A549 (cell line): Measurements from ENCODE around the gene LBR. TPM values are rescaled to one million over a fixed set of nuclear protein-coding genes. Genes with fewer than 3 reads are reported as not detected.

Experiments used
- ATAC-seq, 2 experiments: fragments of 200-7000 bp in 1 of 2; fragments of >200 bp in 1 of 2; cut with Nextera tagmentation in 1 of 2; cut with Tn5 transposase in 1 of 2; 3 replicates each; pipeline versions ENCODE4 v1.8.0 to v1.9.1; 2018 to 2020; ENCODE audit warnings: mild to moderate bottlenecking in 1 of 2, moderate library complexity in 1 of 2
- CTCF ChIA-PET: fragments of 300-600 bp; sonication (Branson Sonifier 250); formaldehyde crosslinking; extraction: SDS; loops from one replicate; lab custom pipeline; 2021; ENCODE audit warnings: antibody characterized with exemption, inconsistent platforms; lab: Yijun Ruan, JAX
- POLR2A ChIA-PET: fragments of 350-600 bp; formaldehyde crosslinking; extraction: SDS; loops from one replicate; lab custom pipeline; 2021; ENCODE audit warnings: antibody characterized with exemption, inconsistent platforms; lab: Yijun Ruan, JAX
- DNase-seq, 2 experiments: peaks; one replicate each; pipeline versions ENCODE4 v3.0.0 to v3.0.0-alpha.2; 2011 to 2016; ENCODE audit warnings: low read depth in 1 of 2, low spot score in 1 of 2
- FAIRE-seq: peaks from 2 replicates; lab custom pipeline; 2011; peaks lifted over from hg19 to GRCh38; lab: Jason Lieb, UNC
- H3K27ac ChIP-seq, 2 experiments: fragments of >200 bp; sonication (Bioruptor Twin); formaldehyde crosslinking; 3 replicates each; pipeline ENCODE4 v1.5.1; 2016 to 2017
- H3K4me1 ChIP-seq: fragments of >200 bp; sonication (Bioruptor Twin); formaldehyde crosslinking; 3 replicates; pipeline ENCODE4 v1.6.1; 2016
- H3K4me2 ChIP-seq: fragments of >200 bp; sonication (Bioruptor Twin); formaldehyde crosslinking; 3 replicates; pipeline ENCODE4 v1.6.1; 2016
- H3K4me3 ChIP-seq: fragments of >200 bp; sonication (Bioruptor Twin); formaldehyde crosslinking; 3 replicates; pipeline ENCODE4 v1.5.1; 2016
- H3K9me3 ChIP-seq: fragments of >200 bp; sonication (Bioruptor Twin); formaldehyde crosslinking; 3 replicates; pipeline ENCODE4 v1.6.1; 2016
- BHLHE40 ChIP-seq: IDR thresholded peaks from 2 replicates; pipeline ENCODE4 v1.6.1; 2012; ENCODE audit warnings: low read depth, low read length, inconsistent platforms
- CBX2 ChIP-seq: fragments of 200-600 bp; sonication (generic); IDR thresholded peaks from 2 replicates; pipeline ENCODE4 v1.6.1; 2016; ENCODE audit warnings: low read depth, mild to moderate bottlenecking, borderline replicate concordance
- CBX8 ChIP-seq: fragments of 200-600 bp; sonication (generic); IDR thresholded peaks from 2 replicates; pipeline ENCODE4 v1.6.1; 2016
- CHD2 ChIP-seq: fragments of 150-350 bp; IDR thresholded peaks from 2 replicates; pipeline ENCODE4 v1.6.1; 2014; ENCODE audit warnings: low read length; ENCODE audit not compliant: partially characterized antibody
- CHD4 ChIP-seq: fragments of 200-600 bp; sonication (generic); IDR thresholded peaks from 2 replicates; pipeline ENCODE4 v1.6.1; 2016; ENCODE audit warnings: antibody characterized with exemption, mild to moderate bottlenecking, borderline replicate concordance
- CTCF ChIP-seq: fragments of >200 bp; sonication (Bioruptor Twin); formaldehyde crosslinking; IDR thresholded peaks from 3 replicates; pipeline ENCODE4 v1.5.1; 2016
- E2F6 ChIP-seq: IDR thresholded peaks from 2 replicates; pipeline ENCODE4 v1.6.1; 2012; ENCODE audit warnings: low read depth, borderline replicate concordance
- EHF ChIP-seq: fragments of 250-450 bp; sonication (Bioruptor Pico); IDR thresholded peaks from 2 replicates; pipeline ENCODE4 v1.5.0; 2020; ENCODE audit warnings: mild to moderate bottlenecking
- ELK1 ChIP-seq: fragments of 150-350 bp; IDR thresholded peaks from 2 replicates; pipeline ENCODE4 v1.6.1; 2014; ENCODE audit warnings: low read depth, mild to moderate bottlenecking, low read length
- ESRRA ChIP-seq: fragments of 150-350 bp; IDR thresholded peaks from 2 replicates; pipeline ENCODE4 v1.6.1; 2014; ENCODE audit warnings: mild to moderate bottlenecking, low read length, borderline replicate concordance
- FOSL2 ChIP-seq, 2 experiments: fragments of 450-650 bp in 1 of 2; fragments of >200 bp in 1 of 2; sonication (Bioruptor Twin) in 1 of 2; formaldehyde crosslinking; IDR thresholded peaks; 2 replicates each; pipeline versions ENCODE4 v1.5.0 to v1.6.1; 2016 to 2020; ENCODE audit warnings: mild to moderate bottlenecking in 1 of 2, moderate library complexity in 1 of 2
- HDAC2 ChIP-seq: fragments of 200-600 bp; sonication (generic); IDR thresholded peaks from 2 replicates; pipeline ENCODE4 v1.6.1; 2016
- HES2 ChIP-seq: fragments of >200 bp; sonication (Bioruptor Twin); formaldehyde crosslinking; IDR thresholded peaks from 2 replicates; pipeline ENCODE4 v1.6.1; 2016
- HOXA7 ChIP-seq: fragments of 250-450 bp; sonication (Bioruptor Pico); IDR thresholded peaks from 2 replicates; pipeline ENCODE4 v1.5.0; 2020; ENCODE audit warnings: mild to moderate bottlenecking, moderate library complexity
- HOXB5 ChIP-seq: fragments of 250-450 bp; sonication (Bioruptor Pico); IDR thresholded peaks from 2 replicates; pipeline ENCODE4 v1.5.0; 2020; ENCODE audit warnings: mild to moderate bottlenecking, moderate library complexity
- JUN ChIP-seq, 2 experiments: fragments of >200 bp; sonication (Bioruptor Twin); formaldehyde crosslinking; IDR thresholded peaks; 2 replicates in 1 of 2; 3 replicates in 1 of 2; pipeline ENCODE4 v1.6.1; 2016 to 2017
- KDM5A ChIP-seq: fragments of 200-600 bp; sonication (generic); IDR thresholded peaks from 2 replicates; pipeline ENCODE4 v1.6.1; 2016; ENCODE audit warnings: antibody characterized with exemption, mild to moderate bottlenecking
- MAFK ChIP-seq: fragments of 450-650 bp; IDR thresholded peaks from 2 replicates; pipeline ENCODE4 v1.6.1; 2014; ENCODE audit not compliant: partially characterized antibody
- NR3C1 ChIP-seq: fragments of >200 bp; sonication (Bioruptor Twin); formaldehyde crosslinking; IDR thresholded peaks from 3 replicates; pipeline ENCODE4 v1.6.1; 2017
- PBX3 ChIP-seq: IDR thresholded peaks from 2 replicates; pipeline ENCODE4 v1.6.1; 2012
- POLR2AphosphoS2 ChIP-seq: conservative IDR thresholded peaks from 2 replicates; pipeline ENCODE4 v1.6.1; 2012; ENCODE audit warnings: low read length, improper control_type of control experiment, inconsistent platforms
- RARB ChIP-seq: fragments of 250-450 bp; sonication (Bioruptor Pico); IDR thresholded peaks from 2 replicates; pipeline ENCODE4 v1.8.0; 2021; ENCODE audit warnings: mild to moderate bottlenecking, moderate library complexity
- RCOR1 ChIP-seq: fragments of 150-350 bp; IDR thresholded peaks from 2 replicates; pipeline ENCODE4 v1.6.1; 2014; ENCODE audit warnings: antibody characterized with exemption, low read length, low read depth
- REST ChIP-seq: fragments of 200-600 bp; sonication (generic); IDR thresholded peaks from 2 replicates; pipeline ENCODE4 v1.6.1; 2016; ENCODE audit warnings: antibody characterized with exemption, mild to moderate bottlenecking, moderate library complexity
- RNF2 ChIP-seq: fragments of 200-600 bp; sonication (generic); IDR thresholded peaks from 2 replicates; pipeline ENCODE4 v1.6.1; 2016; ENCODE audit warnings: low read depth, mild to moderate bottlenecking, antibody characterized with exemption, moderate library complexity, borderline replicate concordance
- SMC3 ChIP-seq: fragments of >200 bp; sonication (Bioruptor Twin); formaldehyde crosslinking; IDR thresholded peaks from 3 replicates; pipeline ENCODE4 v1.6.1; 2018; ENCODE audit warnings: inconsistent platforms
- SREBF2 ChIP-seq: fragments of 450-650 bp; IDR thresholded peaks from 2 replicates; pipeline ENCODE4 v1.6.1; 2014; ENCODE audit warnings: mild to moderate bottlenecking, moderate library complexity
- USF2 ChIP-seq: fragments of 450-650 bp; IDR thresholded peaks from 2 replicates; pipeline ENCODE4 v1.6.1; 2014; ENCODE audit warnings: antibody characterized with exemption
- ZC3H11A ChIP-seq: fragments of 450-650 bp; IDR thresholded peaks from 2 replicates; pipeline ENCODE4 v1.6.1; 2014; ENCODE audit warnings: antibody characterized with exemption, mild to moderate bottlenecking
- ZSCAN20 ChIP-seq: fragments of 250-450 bp; sonication (Bioruptor Pico); IDR thresholded peaks from 2 replicates; pipeline ENCODE4 v1.8.0; 2022; ENCODE audit warnings: mild to moderate bottlenecking, moderate library complexity
- WGBS: methylation state at CpG from one replicate; pipeline ENCODE4 v1.1.6; 2017; ENCODE audit errors: missing lambda C conversion rate; 5-methylcytosine and 5-hydroxymethylcytosine counted together
- polyA plus RNA-seq, 4 experiments: library from polyadenylated mRNA; depleted of rRNA in 3 of 4; stranded (reverse); fragments of >200 nt; fragmentation: RNase III in 1 of 4; extraction: RNeasy Plus Mini Kit Qiagen cat#74134 plus additional on column Dnase treatment in 1 of 4; gene quantifications; 2 replicates in 3 of 4; 3 replicates in 1 of 4; pipeline ENCODE4 v1.2.3, GENCODE V29; 2011 to 2017

LBR gene
- polyA plus RNA-seq, 2 of the 4 experiments (the other 2 are of a cell fraction): 40.8 to 68.7 TPM

- H3K9me3 ChIP-seq: no peaks in the 10 kb centered on the region
- ATAC-seq (no peak), FAIRE-seq (no peak), DNase-seq (no peak)
- peak overlapping the region; percentile 51; the same call in 1 of the 3 replicates for H3K4me2 ChIP-seq
- H3K27ac ChIP-seq: no peak overlapping the region
- no peak for TF ChIP-seq NR3C1
- no peak for TF ChIP-seq HES2
- TF ChIP-seq KDM5A: no peak
- TF ChIP-seq HOXB5: no peak
- no peak for TF ChIP-seq HDAC2
- no peak for TF ChIP-seq BHLHE40
- TF ChIP-seq ZC3H11A: no peak
- TF ChIP-seq RCOR1: no peak
- no peak for TF ChIP-seq USF2
- no peak for TF ChIP-seq ESRRA
- TF ChIP-seq CHD4: no peak
- no peak for TF ChIP-seq MAFK
- no peak for TF ChIP-seq SREBF2
- TF ChIP-seq ELK1: no peak
- TF ChIP-seq CBX2: no peak
- TF ChIP-seq FOSL2 (IDR thresholded peaks at IDR 0.05): no peak
- TF ChIP-seq FOSL2 (CRISPR knock-in tag; IDR thresholded peaks at IDR 0.05): no peak
- no peak for TF ChIP-seq POLR2AphosphoS2
- no peak for TF ChIP-seq RNF2
- 95% methylated on average over 10 of the region's 10 CpGs for WGBS
- POLR2A ChIA-PET: no interaction called here
- H3K4me1 ChIP-seq: peaks cover 13% of the 10 kb centered on the region
- no peak overlapping the region for H3K4me3 ChIP-seq
- CTCF ChIA-PET: interaction anchor here (1.0 kb wide), 1 partner anchor 62 kb away, joined by 4 read pairs; no protein-coding TSS in a partner anchor
Measured at GRCh38 chr1:225412321-225412720, 15.5 kb downstream of the LBR start.

- FAIRE-seq (no peak), ATAC-seq (no peak), DNase-seq (no peak)
- H3K27ac ChIP-seq: no peak overlapping the region
- H3K4me3 ChIP-seq: no peak overlapping the region
- POLR2A ChIA-PET: no interaction called here
- WGBS: 95% methylated on average over 6 of the region's 6 CpGs
- H3K9me3 ChIP-seq: no peaks in the 10 kb centered on the region
- H3K4me2 ChIP-seq: no peak overlapping the region
- CTCF ChIA-PET: no interaction called here
- H3K4me1 ChIP-seq: peaks cover 13% of the 10 kb centered on the region
- TF ChIP-seq PBX3 (no peak), JUN (IDR thresholded peaks at IDR 0.05) (no peak), ZSCAN20 (CRISPR knock-in tag) (no peak), CHD2 (no peak), EHF (no peak), BHLHE40 (no peak), RCOR1 (no peak), CBX8 (no peak), CTCF (no peak), HES2 (no peak), REST (no peak), HOXA7 (no peak), RNF2 (no peak), RARB (CRISPR knock-in tag) (no peak), SMC3 (no peak), E2F6 (no peak), CBX2 (no peak)
Measured at GRCh38 chr1:225410036-225410435, 17.8 kb downstream of the LBR start.
